IMR-90 (cell line): ENCODE measurements around the gene GINS1. TPM values are rescaled to one million over a fixed set of nuclear protein-coding genes. Genes with fewer than 3 reads are reported as not detected.

Source experiments
- ATAC-seq: fragments of 200-7000 bp; cut with Tn5 transposase; 2 replicates; pipeline ENCODE4 v1.9.1; 2020; ENCODE audit warnings: low read depth, mild to moderate bottlenecking, moderate library complexity
- BruUV-seq: library from RNA; stranded (reverse); fragments of 400-500 nt; replicated peaks from 2 replicates; lab custom pipeline; 2021; lab: Mats Ljungman, UMichigan
- CTCF ChIA-PET: fragments of 300-600 bp; formaldehyde crosslinking; extraction: SDS; loops from one replicate; lab custom pipeline; 2021; ENCODE audit warnings: antibody characterized with exemption; lab: Yijun Ruan, JAX
- POLR2A ChIA-PET: fragments of 300-600 bp; sonication (Branson Sonifier 250); formaldehyde crosslinking; loops from one replicate; lab custom pipeline; 2022; ENCODE audit warnings: antibody characterized with exemption; ENCODE audit not compliant: unreplicated experiment; lab: Charles Lee
- DNase-seq: peaks from one replicate; pipeline ENCODE4 v3.0.0; 2013
- H2AFZ ChIP-seq: replicated peaks from 2 replicates; pipeline ENCODE3; 2013; ENCODE audit warnings: low read length, mild to moderate bottlenecking; ENCODE audit not compliant: poor library complexity
- H2AK5ac ChIP-seq: 2 replicates; pipeline ENCODE4 v1.6.1; 2013; ENCODE audit warnings: low read depth, low read length, inconsistent platforms
- H2AK9ac ChIP-seq: replicated peaks from 2 replicates; pipeline ENCODE3; 2013; ENCODE audit warnings: mild to moderate bottlenecking, low read depth, low read length, moderate library complexity; ENCODE audit not compliant: poor library complexity
- H2BK120ac ChIP-seq: 2 replicates; pipeline ENCODE4 v1.6.1; 2013; ENCODE audit warnings: low read depth, low read length, inconsistent platforms
- H2BK15ac ChIP-seq: 3 replicates; pipeline ENCODE4 v1.6.1; 2013; ENCODE audit warnings: low read depth, low read length, inconsistent platforms
- H2BK20ac ChIP-seq: 2 replicates; pipeline ENCODE4 v1.6.1; 2013; ENCODE audit warnings: low read depth, mild to moderate bottlenecking, inconsistent platforms, low read length, moderate library complexity
- H2BK5ac ChIP-seq: 2 replicates; pipeline ENCODE4 v1.6.1; 2013; ENCODE audit warnings: mild to moderate bottlenecking, low read depth, low read length, inconsistent platforms; ENCODE audit not compliant: poor library complexity, severe bottlenecking
- H3K14ac ChIP-seq: replicated peaks from 2 replicates; pipeline ENCODE4 v1.6.1; 2013; ENCODE audit warnings: low read depth, low read length, inconsistent platforms
- H3K18ac ChIP-seq: 2 replicates; pipeline ENCODE4 v1.6.1; 2013; ENCODE audit warnings: low read depth, low read length, control low read depth
- H3K23ac ChIP-seq: 2 replicates; pipeline ENCODE4 v1.6.1; 2013; ENCODE audit warnings: low read depth, low read length, inconsistent platforms
- H3K27ac ChIP-seq: 2 replicates; pipeline ENCODE4 v1.5.1; 2013; ENCODE audit warnings: mild to moderate bottlenecking, control low read depth, low read length; ENCODE audit not compliant: insufficient read depth
- H3K27me3 ChIP-seq: 2 replicates; pipeline ENCODE4 v1.6.1; 2013; ENCODE audit warnings: low read length; ENCODE audit not compliant: control insufficient read depth, insufficient read depth
- H3K36me3 ChIP-seq: 2 replicates; pipeline ENCODE4 v1.6.1; 2013; ENCODE audit warnings: low read length, mixed read lengths; ENCODE audit not compliant: control insufficient read depth, insufficient read depth
- H3K4ac ChIP-seq: 2 replicates; pipeline ENCODE4 v1.6.1; 2013; ENCODE audit warnings: low read depth, low read length, inconsistent platforms
- H3K4me1 ChIP-seq: 2 replicates; pipeline ENCODE4 v1.6.1; 2013; ENCODE audit warnings: low read length, mixed read lengths; ENCODE audit not compliant: control insufficient read depth, insufficient read depth
- H3K4me2 ChIP-seq: 2 replicates; pipeline ENCODE4 v1.6.1; 2013; ENCODE audit warnings: low read depth, mild to moderate bottlenecking, control low read depth, low read length, moderate library complexity
- H3K4me3 ChIP-seq: 2 replicates; pipeline ENCODE4 v1.5.1; 2013; ENCODE audit warnings: low read depth, mild to moderate bottlenecking, control low read depth, low read length, moderate library complexity; ENCODE audit not compliant: insufficient read depth
- H3K56ac ChIP-seq: 2 replicates; pipeline ENCODE4 v1.6.1; 2013; ENCODE audit warnings: low read length, inconsistent platforms; ENCODE audit not compliant: insufficient read depth; ENCODE audit errors: extremely low read depth
- H3K79me1 ChIP-seq, 2 experiments: 2 replicates each; pipeline ENCODE4 v1.6.1; 2013; ENCODE audit warnings: low read length in 2 of 2, inconsistent platforms in 1 of 2, low read depth in 1 of 2
- H3K9ac ChIP-seq: 2 replicates; pipeline ENCODE4 v1.6.1; 2013; ENCODE audit warnings: low read depth, low read length, control low read depth
- H3K9me1 ChIP-seq: 2 replicates; pipeline ENCODE4 v1.6.1; 2013; ENCODE audit warnings: low read length, inconsistent platforms; ENCODE audit not compliant: insufficient read depth
- H3K9me3 ChIP-seq: 2 replicates; pipeline ENCODE4 v1.6.1; 2013; ENCODE audit warnings: low read length; ENCODE audit not compliant: control insufficient read depth, insufficient read depth
- H4K20me1 ChIP-seq: 2 replicates; pipeline ENCODE4 v1.6.1; 2013; ENCODE audit warnings: low read length, inconsistent platforms; ENCODE audit not compliant: insufficient read depth
- H4K5ac ChIP-seq: 2 replicates; pipeline ENCODE4 v1.6.1; 2013; ENCODE audit warnings: mild to moderate bottlenecking, low read depth, low read length, control low read depth
- H4K8ac ChIP-seq, 2 experiments: 2 replicates each; pipeline ENCODE4 v1.6.1; 2013; ENCODE audit warnings: low read depth in 2 of 2, low read length in 2 of 2, control low read depth in 1 of 2, inconsistent platforms in 1 of 2
- H4K91ac ChIP-seq: 2 replicates; pipeline ENCODE4 v1.6.1; 2013; ENCODE audit warnings: low read depth, low read length, inconsistent platforms; ENCODE audit not compliant: insufficient read depth
- BHLHE40 ChIP-seq: fragments of 150-350 bp; IDR thresholded peaks from 2 replicates; pipeline ENCODE4 v1.6.1; 2016; ENCODE audit warnings: mild to moderate bottlenecking, low read depth, low read length
- CEBPB ChIP-seq: IDR thresholded peaks from 2 replicates; pipeline ENCODE4 v1.6.1; 2012; ENCODE audit warnings: low read depth, low read length, improper control_type of control experiment
- CHD1 ChIP-seq: IDR thresholded peaks from 2 replicates; pipeline ENCODE4 v1.6.1; 2012; ENCODE audit warnings: low read depth, low read length, improper control_type of control experiment
- ELK1 ChIP-seq: fragments of 150-350 bp; IDR thresholded peaks from 2 replicates; pipeline ENCODE4 v1.6.1; 2016; ENCODE audit warnings: low read depth, mild to moderate bottlenecking, low read length, moderate library complexity, borderline replicate concordance
- FOS ChIP-seq: fragments of 150-350 bp; IDR thresholded peaks from 2 replicates; pipeline ENCODE4 v1.6.1; 2016; ENCODE audit warnings: low read depth, low read length
- MAZ ChIP-seq: IDR thresholded peaks from 2 replicates; pipeline ENCODE4 v1.6.1; 2012; ENCODE audit warnings: low read depth, mild to moderate bottlenecking, low read length, improper control_type of control experiment, moderate library complexity, borderline replicate concordance
- NFE2L2 ChIP-seq: fragments of 150-350 bp; IDR thresholded peaks from 2 replicates; pipeline ENCODE4 v1.6.1; 2016; ENCODE audit warnings: low read depth, mild to moderate bottlenecking, low read length
- POLR2A ChIP-seq: IDR thresholded peaks from 2 replicates; pipeline ENCODE4 v1.6.1; 2012; ENCODE audit warnings: mild to moderate bottlenecking, low read depth, low read length
- RAD21 ChIP-seq: IDR thresholded peaks from 2 replicates; pipeline ENCODE4 v1.6.1; 2012; ENCODE audit warnings: low read length, improper control_type of control experiment
- RCOR1 ChIP-seq: IDR thresholded peaks from 2 replicates; pipeline ENCODE4 v1.6.1; 2012; ENCODE audit warnings: mild to moderate bottlenecking, low read length, improper control_type of control experiment; ENCODE audit not compliant: insufficient replicate concordance
- RFX5 ChIP-seq: IDR thresholded peaks from 2 replicates; pipeline ENCODE4 v1.8.0; 2012; ENCODE audit warnings: low read depth, mild to moderate bottlenecking, low read length, moderate library complexity
- SMC3 ChIP-seq: fragments of 150-350 bp; IDR thresholded peaks from 2 replicates; pipeline ENCODE4 v1.6.1; 2016; ENCODE audit warnings: low read depth, mild to moderate bottlenecking, antibody characterized with exemption, low read length, moderate library complexity
- USF2 ChIP-seq: fragments of 150-350 bp; IDR thresholded peaks from 2 replicates; pipeline ENCODE4 v1.6.1; 2017; ENCODE audit warnings: mild to moderate bottlenecking, antibody characterized with exemption, low read length, low read depth
- WGBS, 2 experiments: methylation state at CpG; one replicate each; pipeline versions ENCODE4 v1.1.5 to v1.1.7; 2013; ENCODE audit warnings: missing lambda C conversion rate in 2 of 2; ENCODE audit not compliant: insufficient read length in 1 of 2; ENCODE audit errors: extremely low coverage in 2 of 2; 5-methylcytosine and 5-hydroxymethylcytosine counted together
- dilution Hi-C: fragments of 300-500 bp; cut with HindIII; formaldehyde crosslinking; loops from one replicate; pipeline ENCODE4 v1.14.3; 2018; ENCODE audit warnings: low sequenced_read_pairs; ENCODE audit not compliant: unreplicated experiment
- in situ Hi-C: fragments of 300-500 bp; cut with MboI; formaldehyde crosslinking; loops from 3 replicates; pipeline ENCODE4 v1.14.3; 2019; ENCODE audit warnings: low sequenced_read_pairs, inconsistent platforms, mixed read lengths
- intact Hi-C: fragments of 100-400 bp; cut with micrococcal nuclease; formaldehyde crosslinking; loops from 2 replicates; pipeline ENCODE4 v1.10.0; 2022
- polyA plus RNA-seq, 3 experiments: library from polyadenylated mRNA; depleted of rRNA; stranded (reverse); fragments of >200 nt; gene quantifications; 2 replicates each; pipeline ENCODE4 v1.2.3, GENCODE V29; 2012; ENCODE audit warnings: low replicate concordance in 1 of 3
- total RNA-seq: library from RNA; depleted of rRNA; stranded (reverse); fragments of >200 nt; gene quantifications from 2 replicates; pipeline ENCODE4 v1.2.3, GENCODE V29; 2012

Gene GINS1
- total and polyA plus RNA-seq, 2 of the 4 experiments (the other 2 are of a cell fraction) = 4.9 to 6.6 TPM

DNA sequence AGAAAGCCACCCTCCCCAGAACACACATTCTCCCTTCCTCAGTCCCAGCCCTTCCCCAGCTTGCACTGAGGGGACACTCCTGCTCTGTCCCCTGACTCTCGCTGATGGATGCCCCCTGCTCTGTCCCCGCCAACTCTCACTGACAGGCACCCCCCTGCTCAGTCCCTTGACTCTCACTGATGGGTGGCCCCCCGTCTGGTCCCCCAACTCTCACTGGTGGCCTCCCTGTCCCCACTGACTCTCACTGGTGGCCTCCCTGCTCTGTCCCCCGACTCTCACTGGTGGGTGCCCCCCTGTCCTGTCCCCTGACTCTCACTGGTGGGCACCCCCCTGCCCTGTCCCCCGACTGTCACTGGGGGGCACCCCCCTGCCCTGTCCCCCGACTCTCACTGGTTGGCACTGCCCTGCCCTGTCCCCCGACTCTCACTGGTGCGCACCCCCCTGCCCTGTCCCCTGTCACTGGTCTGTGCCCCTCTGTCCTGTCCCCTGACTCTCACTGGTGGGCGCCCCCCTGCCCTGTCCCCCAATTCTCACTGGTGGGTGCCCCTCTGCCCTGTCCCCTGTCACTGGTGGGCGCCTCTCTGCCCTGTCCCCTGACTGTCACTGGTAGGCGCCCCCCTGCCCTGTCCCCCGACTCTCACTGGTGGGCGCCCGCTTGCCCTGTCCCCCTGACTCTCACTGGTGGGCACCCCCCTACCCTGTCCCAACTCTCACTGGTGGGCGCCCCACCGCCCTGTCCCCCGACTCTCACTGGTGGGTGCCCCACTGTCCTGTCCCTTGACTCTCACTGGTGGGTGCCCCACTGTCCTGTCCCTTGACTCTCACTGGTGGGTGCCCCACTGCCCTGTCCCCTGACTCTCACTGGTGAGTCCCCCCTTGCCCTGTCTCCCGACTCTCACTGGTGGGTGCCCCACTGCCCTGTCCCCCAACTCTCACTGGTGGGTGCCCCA, 60.9 kb downstream of the GINS1 start (continued):
- TF ChIP-seq FOS = no peak
- TF ChIP-seq NFE2L2 = no peak
- no peak for TF ChIP-seq RCOR1
- TF ChIP-seq CEBPB = no peak

DNA sequence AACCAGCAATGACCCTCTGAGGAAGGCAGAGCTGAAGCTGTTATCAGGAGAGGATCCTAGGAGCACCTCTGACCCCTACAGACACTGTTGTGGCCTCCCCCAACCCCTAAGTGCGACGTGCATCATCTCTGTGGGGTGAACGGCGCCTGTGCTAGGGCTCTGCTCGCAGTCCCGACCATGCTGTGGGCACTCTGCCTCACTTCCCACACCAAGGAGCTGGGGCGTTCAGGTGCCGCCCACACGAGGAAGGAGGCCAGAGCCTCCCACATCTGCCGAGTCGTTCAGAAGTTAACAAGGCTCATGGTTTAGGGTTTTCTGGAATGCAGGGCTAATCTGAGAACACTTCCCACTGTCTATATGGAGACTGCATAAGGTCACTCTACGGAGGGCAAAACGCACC, 62.1 kb downstream of the GINS1 start:
- Histone ChIP-seq H4K8ac (no peak overlapping the region), H3K4me2 (no peak overlapping the region), H3K27ac (no peak overlapping the region), H4K91ac (no peak overlapping the region), H2BK120ac (no peak overlapping the region), H3K27me3 (no peaks in the 10 kb centered on the region), H3K9me1 (no peaks in the 10 kb centered on the region), H3K9me3 (no peaks in the 10 kb centered on the region), H3K9ac (no peak overlapping the region), H3K4me1 (no peaks in the 10 kb centered on the region), H3K23ac (no peak overlapping the region), H2AK9ac (no peak overlapping the region), H2BK15ac (no peak overlapping the region), H3K56ac (no peak overlapping the region), H2AK5ac (no peak overlapping the region), H3K4me3 (no peak overlapping the region), H3K36me3 (peaks cover 32% of the 10 kb centered on the region), H3K14ac (no peak overlapping the region), H3K18ac (no peak overlapping the region), H2BK5ac (no peak overlapping the region), H4K5ac (no peak overlapping the region), H2AFZ (no peak overlapping the region), H2BK20ac (no peak overlapping the region), H4K20me1 (peaks cover 3% of the 10 kb centered on the region; the same call in 1 of the 2 replicates), H3K4ac (no peak overlapping the region), H3K79me1 (peaks cover 4 to 13% of the 10 kb centered on the region in 2 experiments; a peak in 3 of 4 replicates)
- DNase-seq (no peak), ATAC-seq (no peak)
- 87% methylated on average over 4 of the region's 13 CpGs; no CpG with 5 or more reads in 1 of the 2 experiments for WGBS, 2 experiments
- in situ Hi-C loops = no loop called here
- CTCF ChIA-PET = no interaction called here
- intact Hi-C loops = no loop called here
- dilution Hi-C loops = no loop called here
- no TSS peak for BruUV-seq
- TF ChIP-seq RAD21 = no peak
- no peak for TF ChIP-seq BHLHE40
- no peak for TF ChIP-seq SMC3
- no peak for TF ChIP-seq RFX5
- TF ChIP-seq MAZ = no peak
- no peak for TF ChIP-seq CHD1
- TF ChIP-seq ELK1 = no peak
- TF ChIP-seq USF2 = no peak
- no peak for TF ChIP-seq RCOR1
- no peak for TF ChIP-seq POLR2A
- POLR2A ChIA-PET = no interaction called here
